HL-60/S4 treated with phorbol 12-myristate 13-acetate at 8.2 ng/mL for 4 days and 3 days (cell line): ENCODE results near the gene TNFRSF8.

Experiments used
- in situ Hi-C: fragments of 300-500 bp; cut with MboI; formaldehyde crosslinking; loops from 2 replicates; pipeline ENCODE4 v1.15.0; 2022; ENCODE audit warnings: low sequenced_read_pairs

TNFRSF8 gene

DNA sequence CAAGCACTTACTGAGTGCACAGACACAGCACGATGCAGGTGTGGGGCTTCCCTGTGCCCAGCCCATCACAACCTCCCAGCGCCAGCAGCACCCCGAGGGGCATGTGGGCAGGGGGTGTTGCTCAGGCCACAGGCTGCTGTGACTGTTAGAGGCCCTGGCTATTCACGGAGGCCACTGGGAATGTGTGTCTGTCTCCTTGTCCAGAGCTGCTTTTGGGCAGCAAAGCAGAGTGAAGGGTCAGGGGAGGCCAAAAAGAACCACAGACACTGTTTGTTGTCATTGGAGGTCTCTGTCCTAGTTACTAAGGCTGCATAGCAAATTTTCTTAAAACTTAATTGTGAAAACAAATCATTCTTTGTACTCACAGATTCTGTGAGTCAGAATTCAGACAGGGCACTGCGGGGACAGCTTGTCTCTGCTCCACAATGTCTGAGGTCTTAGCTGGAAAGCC lies 49.6 kb downstream of the TNFRSF8 start:
- in situ Hi-C loops: loop anchor here (25.0 kb wide), 1 partner anchor 525 kb away; the partner anchor contains the start of gene AADACL4

DNA sequence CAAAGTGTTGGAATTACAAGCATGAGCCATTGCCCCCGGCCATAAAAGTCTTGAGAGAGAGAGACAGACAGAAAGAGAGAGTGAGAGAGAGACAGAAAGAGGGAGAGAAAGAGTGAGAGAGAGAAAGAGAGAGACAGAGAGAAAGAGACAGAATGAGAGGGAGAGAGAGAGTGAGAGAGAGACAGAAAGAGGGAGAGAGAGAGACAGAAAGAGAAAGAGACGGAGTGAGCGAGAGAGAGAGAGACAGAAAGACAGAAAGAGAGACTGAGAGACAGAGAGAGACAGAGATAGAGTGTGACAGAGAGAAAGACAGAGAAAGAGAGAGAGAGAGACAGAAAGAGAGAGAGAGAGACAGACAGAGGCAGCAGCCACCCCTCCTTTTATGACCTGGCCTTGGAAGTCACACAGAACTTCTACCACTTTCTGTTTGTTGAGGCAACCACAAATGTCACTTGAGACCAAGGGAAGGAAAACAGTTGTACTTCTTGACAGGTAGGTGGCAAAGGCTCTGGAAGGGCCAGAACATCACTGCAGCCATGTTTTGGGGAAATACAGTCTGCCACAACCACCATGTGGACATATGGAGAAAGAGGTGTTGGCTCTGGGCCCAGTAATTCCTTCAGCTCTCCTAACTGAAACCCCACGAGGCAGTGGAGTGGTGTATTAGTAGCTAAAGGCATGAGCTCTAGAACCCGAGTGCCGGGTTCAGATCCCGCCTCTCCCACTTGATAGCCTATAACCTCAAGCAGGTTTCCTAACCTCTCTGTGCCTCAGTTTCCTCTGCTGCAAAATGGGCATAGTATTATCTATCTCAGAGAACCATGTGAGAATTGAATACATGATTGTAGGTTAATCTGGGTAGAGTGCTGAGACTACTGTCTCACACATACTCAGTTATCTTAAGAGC lies 50.6 kb downstream of the TNFRSF8 start:
- in situ Hi-C loops: loop anchor here (25.0 kb wide), 1 partner anchor 524 kb away; the partner anchor contains the start of gene AADACL4

DNA sequence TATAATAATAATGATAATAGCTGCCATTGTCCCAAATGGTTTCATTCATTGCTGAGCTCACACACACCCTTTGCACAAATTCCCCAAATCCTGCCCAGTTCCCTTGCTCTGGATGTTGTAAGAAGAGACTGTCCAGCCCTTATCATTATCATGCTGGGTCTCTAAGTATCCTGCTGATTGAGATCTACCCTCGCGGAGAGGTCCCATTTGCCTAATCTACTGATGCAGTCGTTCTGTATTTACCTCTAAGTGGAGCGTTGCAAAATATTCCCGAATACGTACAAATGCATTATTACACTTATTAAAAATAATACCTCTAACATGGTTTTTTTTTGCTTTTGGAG lies 51.2 kb downstream of the TNFRSF8 start:
- in situ Hi-C loops: loop anchor here (25.0 kb wide), 1 partner anchor 523 kb away; the partner anchor contains the start of gene AADACL4

DNA sequence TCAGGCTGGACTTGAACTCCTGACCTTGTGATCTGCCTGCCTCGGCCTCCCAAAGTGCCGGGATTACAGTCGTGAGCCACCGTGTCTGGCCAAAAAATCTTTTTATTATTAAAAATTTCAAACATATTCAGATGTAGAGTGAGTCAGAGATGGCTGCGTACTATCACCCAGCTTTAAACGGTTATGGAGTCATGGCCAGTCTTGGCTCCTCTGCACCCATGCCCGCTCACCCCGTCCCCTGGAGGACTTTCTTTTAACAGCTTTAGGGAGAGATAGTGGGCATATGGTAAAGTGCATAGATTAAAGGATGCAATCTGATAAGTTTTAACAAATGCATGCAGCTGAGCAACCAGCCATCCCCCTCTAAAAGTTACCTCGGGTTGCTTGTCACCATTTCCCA lies 51.8 kb downstream of the TNFRSF8 start:
- in situ Hi-C loops: loop anchor here (25.0 kb wide), 1 partner anchor 522 kb away; the partner anchor contains the start of gene AADACL4

DNA sequence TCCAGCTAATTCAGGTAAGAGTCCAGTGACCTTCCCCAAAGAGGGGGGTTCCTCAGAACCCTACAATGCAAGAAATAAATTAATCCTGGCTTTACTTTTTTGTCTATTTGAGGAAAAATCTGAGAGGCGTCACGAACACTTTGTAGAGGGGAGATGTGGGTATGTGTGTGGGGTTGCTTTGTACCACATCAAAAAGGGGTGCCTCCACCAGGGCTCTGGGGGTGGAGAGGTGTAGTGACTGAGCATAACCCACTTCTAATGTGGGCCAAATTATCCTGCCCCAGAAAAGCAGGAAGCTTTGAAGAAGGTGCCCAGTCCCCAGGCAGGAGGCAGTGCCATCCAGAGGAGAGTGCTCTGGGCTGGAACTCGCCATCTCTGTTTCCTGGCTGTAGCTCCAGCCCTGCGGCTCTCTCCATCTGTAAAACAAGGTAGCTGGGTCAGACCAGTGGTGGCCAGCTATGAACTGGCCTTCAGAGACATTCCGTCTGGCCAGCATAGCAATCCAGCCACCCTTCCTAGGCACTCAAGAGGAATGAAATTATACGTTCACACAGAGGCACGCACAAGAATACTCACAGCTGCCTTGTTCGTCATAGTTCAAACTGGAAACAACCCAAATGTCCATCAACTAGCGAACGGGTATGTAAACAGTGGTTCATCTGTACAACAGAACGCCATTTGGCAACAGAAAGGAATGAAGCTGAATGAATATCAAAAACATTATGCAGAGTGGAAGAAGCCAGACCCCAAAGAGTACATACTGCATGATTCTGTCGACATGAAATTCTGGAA lies 58.3 kb downstream of the TNFRSF8 start:
- in situ Hi-C loops: loop anchor here (25.0 kb wide), 1 partner anchor 516 kb away; the partner anchor contains the start of gene AADACL4

DNA sequence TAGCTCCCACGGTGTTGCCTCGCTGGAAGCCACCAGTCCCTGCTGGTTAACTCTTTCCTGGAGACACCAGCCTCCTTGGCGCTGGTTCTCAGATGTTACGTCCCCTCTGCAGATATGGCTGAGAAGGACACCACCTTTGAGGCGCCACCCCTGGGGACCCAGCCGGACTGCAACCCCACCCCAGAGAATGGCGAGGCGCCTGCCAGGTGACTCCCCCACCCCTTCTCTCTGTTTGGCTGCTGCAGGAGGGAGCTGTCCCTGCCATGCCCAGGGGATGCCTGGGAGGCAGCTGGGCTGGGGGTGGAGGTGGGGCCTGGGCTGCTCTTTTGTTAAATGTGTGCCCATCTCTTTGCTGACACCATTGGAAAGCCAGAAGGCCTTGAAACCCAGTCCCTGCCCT lies 60.1 kb downstream of the TNFRSF8 start:
- in situ Hi-C loops: loop anchor here (25.0 kb wide), 1 partner anchor 514 kb away; the partner anchor contains the start of gene AADACL4

DNA sequence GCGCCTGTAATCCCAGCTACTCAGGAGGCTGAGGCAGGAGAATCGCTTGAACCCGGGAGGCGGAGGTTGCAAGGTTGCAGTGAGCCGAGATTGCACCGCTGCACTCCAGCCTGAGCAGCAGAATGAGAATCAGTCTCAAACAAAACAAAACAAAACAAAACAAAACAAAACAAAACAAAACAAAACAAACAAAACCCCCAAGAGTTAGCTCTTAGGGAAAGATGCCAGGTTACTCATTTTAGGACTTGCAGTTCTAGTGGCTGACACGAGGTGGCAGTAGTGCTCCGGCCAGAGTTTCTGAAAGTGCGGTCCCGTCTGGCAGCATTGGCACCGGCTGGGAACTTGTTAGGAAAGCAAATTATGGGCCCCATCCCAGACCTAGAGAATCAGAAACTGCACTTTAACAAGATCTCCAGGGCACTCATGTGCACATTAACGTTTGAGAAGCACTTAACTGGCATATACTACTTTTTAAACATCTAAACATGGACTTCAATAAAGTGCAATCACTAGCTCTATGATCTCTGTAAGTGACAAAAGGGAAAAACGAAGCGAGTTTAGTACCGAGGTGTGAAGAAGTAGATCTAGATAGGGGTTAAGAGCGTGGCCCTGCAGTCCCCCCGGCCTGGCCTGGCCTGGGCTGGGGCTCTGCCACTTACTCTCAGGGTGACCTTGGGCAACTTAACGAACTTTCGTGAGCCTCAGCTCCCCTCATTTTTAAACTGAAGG lies 61.8 kb downstream of the TNFRSF8 start:
- in situ Hi-C loops: loop anchor here (5.0 to 25.0 kb wide), 2 partner anchors 82 to 512 kb away; partner anchors contain the start of gene AADACL4

DNA sequence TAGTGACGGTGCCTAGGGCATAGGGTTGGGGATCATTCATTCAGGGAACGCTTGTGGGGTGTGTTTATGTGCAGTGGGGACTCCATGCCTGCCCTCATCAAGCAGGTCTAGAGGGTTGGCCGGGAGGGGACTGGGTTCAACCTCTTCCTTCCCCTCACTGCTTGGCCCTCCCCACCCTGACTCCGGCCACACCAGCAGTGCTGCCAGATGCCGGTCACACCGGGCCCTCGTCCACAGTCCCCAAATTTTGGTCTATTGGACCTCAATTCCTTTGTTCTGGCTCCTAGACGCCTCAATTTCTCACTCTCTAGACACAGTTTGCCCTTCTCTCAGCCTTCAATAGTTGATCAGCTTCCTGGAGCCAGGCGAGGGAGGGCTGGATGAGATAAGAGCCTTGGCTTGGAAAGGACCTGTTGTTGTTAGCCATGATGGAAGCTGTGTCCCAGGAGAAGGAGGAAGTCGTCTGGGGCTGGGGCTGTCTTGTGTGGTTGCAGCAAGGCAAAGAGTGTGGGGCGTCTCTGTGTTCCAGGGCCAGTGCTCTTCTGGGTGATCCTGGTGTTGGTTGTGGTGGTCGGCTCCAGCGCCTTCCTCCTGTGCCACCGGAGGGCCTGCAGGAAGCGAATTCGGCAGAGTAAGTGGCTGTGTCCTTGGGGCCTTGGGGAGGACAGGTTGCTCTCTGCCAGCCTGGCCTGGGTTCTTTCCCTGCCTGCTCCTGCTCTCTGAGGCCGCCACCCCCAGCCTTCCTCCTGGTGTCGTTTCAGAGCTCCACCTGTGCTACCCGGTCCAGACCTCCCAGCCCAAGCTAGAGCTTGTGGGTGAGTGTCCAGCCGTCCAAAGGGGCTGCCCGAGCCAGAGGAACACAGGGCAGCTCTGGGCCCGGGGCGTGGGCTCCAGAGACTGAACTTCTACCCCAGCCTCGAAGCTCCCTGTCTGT lies 62.6 kb downstream of the TNFRSF8 start:
- in situ Hi-C loops: loop anchor here (5.0 kb wide), 1 partner anchor 82 kb away; no protein-coding TSS in a partner anchor

DNA sequence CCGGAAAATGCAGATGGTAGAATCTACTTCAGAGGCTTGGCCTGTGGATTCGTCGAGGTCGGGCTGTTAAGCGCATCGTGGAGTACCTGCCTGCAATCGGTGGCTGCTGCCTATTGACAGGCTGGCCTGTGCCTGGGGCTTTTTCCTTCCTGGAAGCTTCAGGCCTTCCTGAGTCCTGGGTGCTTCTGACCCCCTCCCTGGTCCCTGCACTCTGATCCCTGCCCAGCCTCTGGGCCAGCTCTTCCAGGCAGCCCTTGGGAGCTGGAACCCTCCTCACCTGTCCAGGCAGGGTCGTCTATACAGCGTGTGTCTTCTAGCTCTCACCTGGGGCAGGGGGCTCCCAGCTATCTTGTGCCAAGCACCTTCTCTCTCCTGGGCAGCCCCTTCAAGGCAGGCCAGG lies 63.7 kb downstream of the TNFRSF8 start:
- in situ Hi-C loops: loop anchor here (5.0 kb wide), 1 partner anchor 81 kb away; no protein-coding TSS in a partner anchor

DNA sequence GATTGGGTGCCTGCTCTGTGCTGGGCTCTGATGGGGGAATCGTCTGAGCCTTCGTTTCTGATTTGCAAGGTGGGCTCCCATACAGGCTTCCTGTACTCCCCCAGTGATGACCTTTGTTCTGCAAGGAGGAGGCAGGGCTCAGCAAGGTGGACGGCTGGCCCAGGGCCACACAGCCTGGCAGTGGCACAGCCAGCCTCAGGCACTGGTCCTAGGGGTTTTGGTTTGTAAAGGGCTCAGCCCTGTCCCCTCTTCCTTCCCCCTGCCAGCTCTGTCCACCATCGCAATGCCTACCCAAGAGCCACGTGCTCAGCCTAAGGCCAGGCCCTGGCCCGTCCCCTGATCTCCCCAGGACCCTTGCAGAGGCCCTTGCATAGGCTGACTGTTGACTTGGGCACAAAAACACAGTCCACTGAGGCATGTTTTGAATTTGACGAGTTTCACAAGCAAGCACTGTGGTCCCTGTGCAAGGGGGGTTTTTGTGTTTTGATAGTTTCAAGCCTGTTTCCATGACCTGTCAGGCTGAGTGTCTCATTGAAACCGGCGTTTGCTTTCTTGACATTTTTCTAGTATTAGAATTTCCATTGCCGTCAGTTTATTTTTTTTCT lies 64.2 kb downstream of the TNFRSF8 start:
- in situ Hi-C loops: loop anchor here (5.0 kb wide), 1 partner anchor 80 kb away; no protein-coding TSS in a partner anchor

DNA sequence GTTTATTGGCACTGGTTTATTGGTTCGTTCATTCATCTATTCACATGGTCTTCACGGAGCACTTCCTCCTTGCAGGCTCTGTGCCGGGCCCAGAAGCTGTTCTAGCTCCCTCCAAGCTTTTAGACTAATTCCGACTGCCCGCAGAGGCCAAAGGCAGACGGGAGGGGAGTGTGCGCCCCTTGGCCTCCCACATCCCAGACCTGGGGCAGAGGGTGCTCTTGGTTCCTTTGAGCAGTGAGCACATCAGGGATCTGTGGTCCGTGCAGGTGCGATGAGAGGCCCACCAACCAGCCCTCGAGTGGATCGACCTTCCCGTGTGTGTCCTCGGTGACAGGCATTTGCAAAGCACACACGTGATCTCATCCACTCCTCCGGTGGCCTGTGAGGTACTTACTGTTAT lies 65.0 kb downstream of the TNFRSF8 start:
- in situ Hi-C loops: loop anchor here (5.0 kb wide), 1 partner anchor 79 kb away; no protein-coding TSS in a partner anchor

DNA sequence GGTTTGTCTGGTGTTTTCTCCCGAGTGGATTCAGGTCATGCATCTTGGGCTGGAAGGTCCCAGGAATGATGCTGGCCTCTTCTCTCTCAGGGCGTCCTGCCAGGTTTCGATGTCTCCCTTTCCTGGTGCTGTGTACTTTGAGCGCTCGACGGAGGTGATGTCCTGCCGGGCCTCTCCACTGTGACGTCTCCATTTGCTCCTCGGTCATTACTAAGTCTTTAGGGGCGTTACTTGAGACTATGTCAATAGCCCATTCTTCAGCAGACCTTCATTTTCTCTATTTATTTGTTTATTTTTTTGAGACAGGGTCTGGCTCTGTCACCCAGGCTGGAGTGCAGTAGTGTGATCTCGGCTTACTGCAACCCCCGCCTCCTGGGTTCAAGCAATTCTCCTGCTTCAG lies 66.5 kb downstream of the TNFRSF8 start:
- in situ Hi-C loops: loop anchor here (5.0 kb wide), 1 partner anchor 78 kb away; no protein-coding TSS in a partner anchor

DNA sequence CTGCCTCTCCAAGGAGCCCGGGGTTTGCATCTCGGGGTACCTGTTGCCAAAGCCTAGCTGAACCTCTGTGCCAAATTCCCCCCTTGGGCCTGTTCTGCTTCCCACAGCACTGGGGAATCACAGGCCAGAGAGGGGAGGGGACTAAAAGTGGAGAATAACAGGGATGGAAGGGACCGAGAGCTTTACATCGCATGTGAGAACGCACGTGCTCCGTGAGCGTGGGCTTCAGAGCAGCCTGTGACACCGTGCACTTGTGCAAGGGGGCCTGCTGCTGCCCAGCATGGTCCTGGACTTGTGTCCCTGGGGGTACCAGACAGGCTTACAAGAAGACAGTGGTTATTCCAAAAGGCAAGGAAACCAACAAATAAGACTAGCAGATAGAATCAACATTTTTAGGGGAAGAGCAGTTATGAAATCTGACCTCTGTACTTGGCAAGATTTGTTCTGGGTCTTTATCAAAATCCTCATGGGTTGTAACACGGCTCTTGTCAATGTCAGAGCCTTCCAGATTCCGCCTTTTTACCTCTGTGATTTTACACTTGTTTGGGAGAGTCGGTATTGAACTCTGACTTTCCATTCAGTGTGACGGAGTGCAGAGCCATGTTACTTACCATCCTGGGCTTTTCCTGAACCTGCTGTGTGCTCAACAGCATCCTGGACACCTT lies 67.5 kb downstream of the TNFRSF8 start:
- in situ Hi-C loops: no loop called here

DNA sequence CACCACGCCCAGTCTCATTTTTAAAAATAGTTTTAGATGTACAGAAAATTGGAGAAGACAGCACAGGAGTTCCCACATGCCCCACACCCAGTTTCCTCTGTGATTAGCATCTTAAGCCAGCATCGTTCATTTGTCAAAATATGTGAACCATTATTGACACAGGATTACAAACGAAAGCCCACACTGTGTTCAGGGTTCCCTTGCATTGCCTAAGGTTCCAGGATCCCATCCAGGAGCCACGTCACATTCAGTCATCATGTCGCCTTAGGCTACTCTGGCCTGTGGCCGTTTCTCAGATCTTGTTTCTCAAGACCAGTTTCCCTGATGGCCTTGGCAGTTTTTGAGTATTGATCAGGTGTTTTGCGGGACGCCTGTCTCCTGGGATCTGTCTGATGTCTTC lies 69.0 kb downstream of the TNFRSF8 start:
- in situ Hi-C loops: no loop called here

DNA sequence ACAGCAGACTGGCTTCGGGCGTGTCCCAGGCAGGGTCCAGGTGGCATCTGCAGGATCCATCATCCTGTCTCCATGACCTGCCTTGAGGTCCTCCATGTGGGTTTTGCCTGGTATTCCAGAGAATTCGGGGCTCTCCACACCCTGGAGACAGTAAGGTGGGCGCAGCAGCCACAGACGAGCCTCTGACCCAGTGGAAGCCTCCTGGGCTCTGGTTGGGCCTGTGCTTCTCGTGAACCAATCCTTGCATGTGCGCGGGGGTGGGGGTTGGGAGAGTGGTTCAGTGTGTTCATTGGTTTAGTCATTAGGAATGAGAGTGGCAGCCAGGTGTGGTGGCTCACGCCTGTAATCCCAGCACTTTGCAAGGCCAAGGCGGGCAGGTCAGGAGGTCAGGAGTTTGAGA lies 71.6 kb downstream of the TNFRSF8 start:
- in situ Hi-C loops: no loop called here

DNA sequence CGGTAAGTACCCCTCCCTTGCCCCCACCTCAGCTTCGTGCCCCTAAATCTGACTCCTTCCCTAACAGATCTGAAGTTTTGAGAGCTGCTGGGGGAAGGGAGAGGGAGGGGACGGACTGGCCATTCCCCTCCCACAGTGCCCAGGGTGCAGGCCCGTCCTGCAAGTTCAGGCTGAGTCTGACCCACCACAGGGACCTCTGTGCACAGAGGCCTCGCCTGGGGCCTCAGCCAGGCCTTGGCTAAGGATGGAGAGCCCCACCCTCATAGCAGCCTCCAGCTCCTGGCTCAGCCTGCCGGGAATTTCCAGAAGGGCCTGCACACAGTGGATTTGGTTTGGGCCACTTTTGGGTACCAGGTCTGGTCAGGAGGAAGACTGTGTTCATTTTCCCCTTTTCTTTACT lies 72.5 kb downstream of the TNFRSF8 start:
- in situ Hi-C loops: no loop called here

DNA sequence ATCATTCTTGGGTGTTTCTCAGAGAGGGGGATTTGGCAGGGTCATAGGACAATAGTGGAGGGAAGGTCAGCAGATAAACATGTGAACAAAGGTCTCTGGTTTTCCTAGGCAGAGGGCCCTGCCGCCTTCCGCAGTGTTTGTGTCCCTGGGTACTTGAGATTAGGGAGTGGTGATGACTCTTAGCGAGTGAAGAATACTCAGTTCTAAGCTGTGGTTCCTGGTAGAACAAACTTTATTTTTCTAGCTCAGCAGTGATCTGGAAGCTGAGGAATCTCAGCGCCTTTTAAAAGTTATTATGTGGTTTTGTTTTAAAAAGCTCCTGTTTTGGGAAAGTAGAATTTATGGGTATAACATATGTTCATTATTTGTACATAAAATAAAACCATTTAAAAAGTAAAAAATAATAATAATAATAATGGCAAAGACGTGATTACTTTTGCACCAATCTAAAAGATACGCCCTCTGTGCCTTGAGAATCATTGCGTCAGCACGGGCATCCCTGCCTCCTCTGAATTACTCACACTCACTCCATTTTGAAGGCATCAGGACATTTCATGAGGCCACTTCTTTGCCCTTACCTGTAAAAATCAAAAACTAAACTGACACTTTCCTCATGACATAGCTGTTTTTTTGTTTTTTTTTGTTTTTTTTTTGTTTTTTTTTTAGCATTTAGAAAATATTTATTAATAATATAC lies 74.0 kb downstream of the TNFRSF8 start:
- in situ Hi-C loops: no loop called here
